NCI-H526 (cell line): ENCODE results near the gene AMT.

ENCODE experiments used
- DNase-seq, 2 experiments: peaks; one replicate each; lab custom pipeline; 2025; lab: John Stamatoyannopoulos, UW

AMT gene

GRCh38 chr3:49422379-49423248 is at the start of gene AMT:
AMT (minus strand) TSS chr3:49422473; CDS start chr3:49422450, 23 bp downstream.
- no peak for DNase-seq

- DNase-seq, result no peak
These were observed 48.6 kb upstream of the AMT start for GRCh38 chr3:49470714-49471420.

- DNase-seq, result peak; percentile 86 to 97
These were observed 47.9 kb upstream of the AMT start, which contains the start of gene DAG1 for GRCh38 chr3:49469936-49470713. DAG1 (plus strand) TSS chr3:49470267; CDS start chr3:49510535, 40,268 bp downstream.

- peak; percentile 65 to 81 for DNase-seq
These were observed 47.0 kb upstream of the AMT start for GRCh38 chr3:49469037-49469935.

GRCh38 chr3:49466085-49466484 is 43.8 kb upstream of the AMT start:
- DNase-seq, result no peak

- peak in 1 of 2 experiments; percentile 17 for DNase-seq
These were observed 43.2 kb upstream of the AMT start for GRCh38 chr3:49465270-49466034.

GRCh38 chr3:49462222-49462621 is 39.9 kb upstream of the AMT start:
- no peak for DNase-seq

GRCh38 chr3:49461443-49462171 is 39.3 kb upstream of the AMT start:
- no peak for DNase-seq

- no peak for DNase-seq
These were observed 38.7 kb upstream of the AMT start for GRCh38 chr3:49460956-49461355.

- DNase-seq, result no peak
These were observed 38.1 kb upstream of the AMT start for GRCh38 chr3:49460188-49460890.

- DNase-seq, result no peak
These were observed 34.2 kb upstream of the AMT start for GRCh38 chr3:49456466-49456865.

- DNase-seq, result no peak
These were observed 32.8 kb upstream of the AMT start for GRCh38 chr3:49454898-49455681.

- peak; percentile 20 to 52 for DNase-seq
These were observed 32.2 kb upstream of the AMT start for GRCh38 chr3:49454458-49454857.

GRCh38 chr3:49453621-49454020 is 31.3 kb upstream of the AMT start:
- no peak for DNase-seq

GRCh38 chr3:49445391-49445790 is 23.1 kb upstream of the AMT start:
- no peak for DNase-seq

- no peak for DNase-seq
These were observed 12.5 kb upstream of the AMT start for GRCh38 chr3:49434731-49435130.

GRCh38 chr3:49428752-49429080 is 6.4 kb upstream of the AMT start:
- no peak for DNase-seq

- no peak for DNase-seq
These were observed 5.3 kb upstream of the AMT start for GRCh38 chr3:49427586-49427985.
